ENCODE results near the gene WARS2.

WARS2 gene

GRCh38 chr1:119099775-119100174 is 40.7 kb downstream of the WARS2 start:
- no peak for TF ChIP-seq CTCF (IDR thresholded peaks at IDR 0.05)
- Histone ChIP-seq H3K9me3 (ENCODE audit: control insufficient read depth, low read length) (no peaks in the 10 kb centered on the region), H3K36me3 (ENCODE audit: control insufficient read depth, insufficient read depth, low read length) (no peaks in the 10 kb centered on the region), H3K79me2 (no peaks in the 10 kb centered on the region), H3K4me2 (ENCODE audit: low read length) (no peak overlapping the region), H3K4me1 (no peaks in the 10 kb centered on the region), H2AFZ (no peak overlapping the region), H3K27ac (no peak overlapping the region), H3K27me3 (ENCODE audit: control insufficient read depth, insufficient read depth, low read length) (no peaks in the 10 kb centered on the region), H3K4me3 (ENCODE audit: low read depth, low read length) (no peak overlapping the region), H3K9ac (no peak overlapping the region)

- no peak overlapping the region for H2AFZ ChIP-seq
- no peaks in the 10 kb centered on the region for H3K79me2 ChIP-seq
- H3K27ac ChIP-seq, result no peak overlapping the region
- H3K27me3 ChIP-seq (ENCODE audit: control insufficient read depth, insufficient read depth, low read length), result no peaks in the 10 kb centered on the region
- no peaks in the 10 kb centered on the region for H3K4me1 ChIP-seq
- H3K9ac ChIP-seq, result no peak overlapping the region
- H3K9me3 ChIP-seq (ENCODE audit: control insufficient read depth, low read length), result no peaks in the 10 kb centered on the region
- H3K36me3 ChIP-seq (ENCODE audit: control insufficient read depth, insufficient read depth, low read length), result no peaks in the 10 kb centered on the region
- no peak overlapping the region for H3K4me3 ChIP-seq (ENCODE audit: low read depth, low read length)
- TF ChIP-seq CTCF (IDR thresholded peaks at IDR 0.05), result no peak
- H3K4me2 ChIP-seq (ENCODE audit: low read length), result no peak overlapping the region
Measured at GRCh38 chr1:119097380-119097779, 43.1 kb downstream of the WARS2 start.

- no peaks in the 10 kb centered on the region for H3K9me3 ChIP-seq (ENCODE audit: control insufficient read depth, low read length)
- no peaks in the 10 kb centered on the region for H3K36me3 ChIP-seq (ENCODE audit: control insufficient read depth, insufficient read depth, low read length)
- no peak overlapping the region for H3K4me3 ChIP-seq (ENCODE audit: low read depth, low read length)
- no peak overlapping the region for H2AFZ ChIP-seq
- H3K27me3 ChIP-seq (ENCODE audit: control insufficient read depth, insufficient read depth, low read length), result no peaks in the 10 kb centered on the region
- H3K4me1 ChIP-seq, result no peaks in the 10 kb centered on the region
- H3K79me2 ChIP-seq, result no peaks in the 10 kb centered on the region
- no peak for TF ChIP-seq CTCF (IDR thresholded peaks at IDR 0.05)
- no peak overlapping the region for H3K4me2 ChIP-seq (ENCODE audit: low read length)
- no peak overlapping the region for H3K27ac ChIP-seq
- no peak overlapping the region for H3K9ac ChIP-seq
Measured at GRCh38 chr1:119093721-119094120, 46.7 kb downstream of the WARS2 start.

- Histone ChIP-seq H3K4me1 (no peaks in the 10 kb centered on the region), H3K27me3 (ENCODE audit: control insufficient read depth, insufficient read depth, low read length) (no peaks in the 10 kb centered on the region), H3K36me3 (ENCODE audit: control insufficient read depth, insufficient read depth, low read length) (no peaks in the 10 kb centered on the region), H3K9me3 (ENCODE audit: control insufficient read depth, low read length) (no peaks in the 10 kb centered on the region), H2AFZ (no peak overlapping the region), H3K4me3 (ENCODE audit: low read depth, low read length) (no peak overlapping the region), H3K79me2 (no peaks in the 10 kb centered on the region), H3K27ac (no peak overlapping the region), H3K4me2 (ENCODE audit: low read length) (no peak overlapping the region), H3K9ac (no peak overlapping the region)
- TF ChIP-seq CTCF (IDR thresholded peaks at IDR 0.05), result no peak
Measured at GRCh38 chr1:119091618-119092017, 48.8 kb downstream of the WARS2 start.

- H3K36me3 ChIP-seq (ENCODE audit: control insufficient read depth, insufficient read depth, low read length), result no peaks in the 10 kb centered on the region
- no peaks in the 10 kb centered on the region for H3K4me1 ChIP-seq
- no peaks in the 10 kb centered on the region for H3K9me3 ChIP-seq (ENCODE audit: control insufficient read depth, low read length)
- H3K4me3 ChIP-seq (ENCODE audit: low read depth, low read length), result no peak overlapping the region
- no peaks in the 10 kb centered on the region for H3K27me3 ChIP-seq (ENCODE audit: control insufficient read depth, insufficient read depth, low read length)
- no peak overlapping the region for H3K4me2 ChIP-seq (ENCODE audit: low read length)
- no peak overlapping the region for H3K9ac ChIP-seq
- H3K79me2 ChIP-seq, result no peaks in the 10 kb centered on the region
- no peak for TF ChIP-seq CTCF (IDR thresholded peaks at IDR 0.05)
- H2AFZ ChIP-seq, result no peak overlapping the region
- no peak overlapping the region for H3K27ac ChIP-seq
Measured at GRCh38 chr1:119090250-119090649, 50.2 kb downstream of the WARS2 start.

Measured in parathyroid adenoma (tissue), 2 donors.